Lung (tissue), 12 donors: ENCODE measurements around the gene CDK5RAP2. TPM values are rescaled to one million over a fixed set of nuclear protein-coding genes. Genes with fewer than 3 reads are reported as not detected.

Source experiments
- ATAC-seq: fragments of 200-7000 bp; cut with Tn5 transposase; one replicate; pipeline ENCODE4 v1.9.1; 2020; ENCODE audit warnings: moderate number of reproducible peaks; ENCODE audit not compliant: insufficient read depth, low FRiP score
- DNase-seq, 3 donors: peaks; one replicate each; pipeline ENCODE4 v3.0.0-alpha.2; 2013 to 2017
- H3K27ac ChIP-seq, 2 donors: one replicate each; pipeline ENCODE4 v1.5.1; 2013; ENCODE audit warnings: mild to moderate bottlenecking in 2 of 2, moderate library complexity in 2 of 2, control low read depth in 1 of 2, inconsistent platforms in 1 of 2, low read depth in 1 of 2, low read length in 1 of 2
- H3K27me3 ChIP-seq, 3 donors: one replicate each; pipeline ENCODE4 v1.5.1; 2013; ENCODE audit warnings: low read length in 2 of 3; ENCODE audit not compliant: control insufficient read depth in 3 of 3, insufficient read depth in 3 of 3
- H3K36me3 ChIP-seq, 4 donors: one replicate each; pipeline ENCODE4 v1.5.1; 2013; ENCODE audit warnings: low read length in 4 of 4, mild to moderate bottlenecking in 1 of 4, moderate library complexity in 1 of 4; ENCODE audit not compliant: control insufficient read depth in 4 of 4, insufficient read depth in 4 of 4
- H3K4me1 ChIP-seq, 5 donors: one replicate each; pipeline ENCODE4 v1.5.1; 2013; ENCODE audit warnings: low read length in 5 of 5, mild to moderate bottlenecking in 2 of 5, moderate library complexity in 1 of 5; ENCODE audit not compliant: control insufficient read depth in 5 of 5, insufficient read depth in 5 of 5
- H3K4me3 ChIP-seq: one replicate; pipeline ENCODE4 v1.5.1; 2013; ENCODE audit warnings: mild to moderate bottlenecking, control low read depth, moderate library complexity
- H3K9ac ChIP-seq, 2 donors: one replicate each; pipeline ENCODE4 v1.5.1; 2013; ENCODE audit warnings: low read length in 2 of 2, control low read depth in 1 of 2; ENCODE audit not compliant: insufficient read depth in 1 of 2
- H3K9me3 ChIP-seq, 4 donors: one replicate each; pipeline ENCODE4 v1.5.1; 2013; ENCODE audit warnings: low read length in 3 of 4, mild to moderate bottlenecking in 1 of 4, moderate library complexity in 1 of 4; ENCODE audit not compliant: control insufficient read depth in 4 of 4, insufficient read depth in 3 of 4
- WGBS, 2 donors: extraction: QIAGEN DNeasy Blood & Tissue Kit; methylation state at CpG; one replicate each; pipeline ENCODE4 v1.1.7; 2013; 5-methylcytosine and 5-hydroxymethylcytosine counted together
- polyA plus RNA-seq, 2 donors: library from polyadenylated mRNA; stranded (reverse); fragments of 200-250 nt; gene quantifications; one replicate each; pipeline ENCODE4 v1.2.1, GENCODE V29; 2013
- total RNA-seq, 2 donors: library from RNA; depleted of rRNA in 1 of 2; stranded (reverse); fragments of >200 nt in 1 of 2; gene quantifications; one replicate each; pipeline ENCODE4 v1.2.1, GENCODE V29; 2014 to 2021
- TF ChIP-seq, protein P1 (sequence below): IDR thresholded peaks from 2 replicates; pipeline ENCODE4 v1.5.1; 2012; ENCODE audit warnings: mild to moderate bottlenecking; ENCODE audit errors: control extremely low read depth, extremely low read depth
- donor health status: control.
- donor health status: control.
- donor health status: Bipolar disorder and iron deficiency.
- donor health status: healthy.
- donor health status: DM: yes; HTN: yes; CAD: no.

Gene CDK5RAP2
- total and polyA plus RNA-seq, 4 donors: 25.6 to 65.7 (median 35.9) TPM

DNA sequence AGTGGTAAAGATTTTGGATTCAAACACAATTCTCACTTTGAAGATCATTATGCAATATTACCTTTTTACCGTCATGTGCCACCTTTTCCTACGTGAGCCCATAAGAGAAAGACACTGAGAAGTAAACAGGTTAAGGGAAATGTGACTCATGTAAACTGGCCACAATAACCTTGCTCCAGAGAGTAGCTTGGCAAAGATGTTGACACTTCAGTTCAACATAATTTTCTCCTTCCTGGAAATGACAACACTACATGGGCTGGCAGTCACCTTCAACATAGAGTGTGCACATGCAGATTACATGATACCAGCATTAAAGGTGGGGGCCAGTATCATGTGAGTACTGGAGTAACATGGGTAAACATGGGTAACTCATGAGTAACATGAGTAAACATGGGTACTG lies 141.9 kb downstream of the CDK5RAP2 start:
- Histone ChIP-seq H3K4me3 (no peak overlapping the region), H3K27ac (peak overlapping the region in 1 of 2 donors; percentile 46), H3K9me3 (no peaks in the 10 kb centered on the region), H3K4me1 (peaks cover 0 to 48% (median 14%) of the 10 kb centered on the region in 5 donors), H3K9ac (no peak overlapping the region), H3K27me3 (no peaks in the 10 kb centered on the region), H3K36me3 (peaks cover 2 to 33% (median 13%) of the 10 kb centered on the region in 4 donors)
- TF ChIP-seq, protein P1, sequence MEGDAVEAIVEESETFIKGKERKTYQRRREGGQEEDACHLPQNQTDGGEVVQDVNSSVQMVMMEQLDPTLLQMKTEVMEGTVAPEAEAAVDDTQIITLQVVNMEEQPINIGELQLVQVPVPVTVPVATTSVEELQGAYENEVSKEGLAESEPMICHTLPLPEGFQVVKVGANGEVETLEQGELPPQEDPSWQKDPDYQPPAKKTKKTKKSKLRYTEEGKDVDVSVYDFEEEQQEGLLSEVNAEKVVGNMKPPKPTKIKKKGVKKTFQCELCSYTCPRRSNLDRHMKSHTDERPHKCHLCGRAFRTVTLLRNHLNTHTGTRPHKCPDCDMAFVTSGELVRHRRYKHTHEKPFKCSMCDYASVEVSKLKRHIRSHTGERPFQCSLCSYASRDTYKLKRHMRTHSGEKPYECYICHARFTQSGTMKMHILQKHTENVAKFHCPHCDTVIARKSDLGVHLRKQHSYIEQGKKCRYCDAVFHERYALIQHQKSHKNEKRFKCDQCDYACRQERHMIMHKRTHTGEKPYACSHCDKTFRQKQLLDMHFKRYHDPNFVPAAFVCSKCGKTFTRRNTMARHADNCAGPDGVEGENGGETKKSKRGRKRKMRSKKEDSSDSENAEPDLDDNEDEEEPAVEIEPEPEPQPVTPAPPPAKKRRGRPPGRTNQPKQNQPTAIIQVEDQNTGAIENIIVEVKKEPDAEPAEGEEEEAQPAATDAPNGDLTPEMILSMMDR: no peak
- no peak for ATAC-seq
- peak in 1 of 3 donors; percentile 21 for DNase-seq
- 34 to 42% methylated on average over 2 of the region's 2 CpGs for WGBS, 2 donors

DNA sequence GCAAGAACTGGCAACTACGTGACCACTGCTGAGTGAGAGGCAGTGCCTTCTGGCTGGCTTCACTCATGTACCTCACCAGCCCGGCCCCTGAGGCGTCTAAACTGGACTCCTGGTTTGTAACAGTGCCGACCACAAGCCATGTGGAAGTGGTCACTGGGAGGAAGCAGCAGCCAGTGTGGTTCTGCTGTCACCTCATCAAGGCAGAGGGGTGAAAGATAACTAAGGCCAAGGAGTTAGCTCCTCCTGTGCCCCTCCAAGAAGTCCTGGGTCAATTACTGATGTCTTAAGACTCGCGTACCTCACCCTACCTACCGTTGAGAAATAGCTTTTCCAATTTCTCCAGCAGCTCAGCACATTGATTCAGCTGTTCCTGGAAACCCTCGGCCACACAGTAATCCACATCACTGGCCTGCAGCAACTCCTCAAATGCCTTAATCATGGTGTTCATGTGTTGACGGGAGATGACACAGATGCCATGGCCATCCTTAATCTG lies 142.9 kb downstream of the CDK5RAP2 start:
- H3K27me3 ChIP-seq: no peaks in the 10 kb centered on the region
- WGBS, 2 donors: 40 to 57% methylated on average over 9 of the region's 9 CpGs
- no peaks in the 10 kb centered on the region for H3K9me3 ChIP-seq
- TF ChIP-seq, protein P1: no peak
- no peak overlapping the region for H3K4me3 ChIP-seq
- ATAC-seq (peak; percentile 25), DNase-seq (peak; percentile 63 to 81 (median 72))
- H3K4me1 ChIP-seq: peaks cover 0 to 48% (median 14%) of the 10 kb centered on the region in 5 donors
- peak overlapping the region in 1 of 2 donors; percentile 20 for H3K27ac ChIP-seq
- H3K9ac ChIP-seq: no peak overlapping the region
- peaks cover 0 to 23% (median 9%) of the 10 kb centered on the region in 4 donors for H3K36me3 ChIP-seq

DNA sequence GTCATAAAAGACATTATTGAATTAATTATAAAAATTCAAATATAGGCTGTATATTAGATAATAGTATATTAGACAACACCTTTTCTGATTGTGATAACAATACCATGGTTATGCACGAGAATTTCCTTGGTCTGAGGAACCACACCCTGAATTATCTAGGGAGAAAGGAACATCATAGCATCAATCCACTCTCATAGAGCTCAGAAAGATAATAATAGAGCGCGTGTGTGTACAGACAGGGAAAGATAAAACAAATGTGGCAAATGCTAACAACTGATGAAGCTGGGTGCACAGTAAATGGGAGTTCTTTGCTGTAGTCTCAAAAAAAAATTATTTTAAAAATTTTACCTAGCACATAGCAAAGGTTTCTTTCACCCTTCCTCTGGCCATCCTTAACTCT lies 143.5 kb downstream of the CDK5RAP2 start:
- Histone ChIP-seq H3K9me3 (no peaks in the 10 kb centered on the region), H3K4me3 (no peak overlapping the region), H3K36me3 (peaks cover 3 to 22% (median 9%) of the 10 kb centered on the region in 4 donors), H3K4me1 (peaks cover 0 to 48% (median 14%) of the 10 kb centered on the region in 5 donors), H3K27me3 (no peaks in the 10 kb centered on the region), H3K27ac (no peak overlapping the region), H3K9ac (no peak overlapping the region)
- DNase-seq: no peak
- WGBS, 2 donors: 86 to 94% methylated on average over 3 of the region's 3 CpGs
- TF ChIP-seq, protein P1: no peak
- ATAC-seq: no peak

DNA sequence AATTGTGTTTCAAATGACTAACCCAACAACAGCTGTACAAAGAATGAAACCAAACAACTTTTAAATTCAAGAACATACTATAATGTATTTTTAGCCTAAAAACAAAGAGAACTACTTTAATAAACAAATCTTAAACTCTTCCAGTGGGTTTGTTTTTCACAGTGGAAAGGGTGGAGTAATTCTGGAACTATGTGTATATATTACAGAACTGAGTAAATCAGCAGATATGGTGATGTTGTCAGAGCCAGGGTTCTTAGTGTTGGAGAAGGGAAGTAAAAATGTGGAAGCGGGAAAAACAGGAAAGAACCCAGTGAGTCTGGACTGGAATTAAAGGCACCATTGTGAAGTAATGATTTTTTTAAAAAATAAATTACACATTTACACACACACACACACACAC lies 144.9 kb downstream of the CDK5RAP2 start:
- no peak overlapping the region for H3K9ac ChIP-seq
- no peak overlapping the region for H3K4me3 ChIP-seq
- TF ChIP-seq, protein P1: no peak
- ATAC-seq (no peak), DNase-seq (peak in 2 of 3 donors; percentile 54 to 70)
- H3K36me3 ChIP-seq: peaks cover 3 to 20% (median 9%) of the 10 kb centered on the region in 4 donors
- peaks cover 0 to 48% (median 14%) of the 10 kb centered on the region in 5 donors for H3K4me1 ChIP-seq
- no peak overlapping the region for H3K27ac ChIP-seq
- no peaks in the 10 kb centered on the region for H3K9me3 ChIP-seq
- WGBS, 2 donors: 52 to 53% methylated on average over 1 of the region's 1 CpG
- H3K27me3 ChIP-seq: no peaks in the 10 kb centered on the region
